ENCODE data around the gene ABCA2.
"Not testable (repeated sequence)": the region's sequence is repeated elsewhere in the genome, so short reads cannot be mapped to it uniquely, and the experiment has no call there.

The ABCA2 gene

DNA sequence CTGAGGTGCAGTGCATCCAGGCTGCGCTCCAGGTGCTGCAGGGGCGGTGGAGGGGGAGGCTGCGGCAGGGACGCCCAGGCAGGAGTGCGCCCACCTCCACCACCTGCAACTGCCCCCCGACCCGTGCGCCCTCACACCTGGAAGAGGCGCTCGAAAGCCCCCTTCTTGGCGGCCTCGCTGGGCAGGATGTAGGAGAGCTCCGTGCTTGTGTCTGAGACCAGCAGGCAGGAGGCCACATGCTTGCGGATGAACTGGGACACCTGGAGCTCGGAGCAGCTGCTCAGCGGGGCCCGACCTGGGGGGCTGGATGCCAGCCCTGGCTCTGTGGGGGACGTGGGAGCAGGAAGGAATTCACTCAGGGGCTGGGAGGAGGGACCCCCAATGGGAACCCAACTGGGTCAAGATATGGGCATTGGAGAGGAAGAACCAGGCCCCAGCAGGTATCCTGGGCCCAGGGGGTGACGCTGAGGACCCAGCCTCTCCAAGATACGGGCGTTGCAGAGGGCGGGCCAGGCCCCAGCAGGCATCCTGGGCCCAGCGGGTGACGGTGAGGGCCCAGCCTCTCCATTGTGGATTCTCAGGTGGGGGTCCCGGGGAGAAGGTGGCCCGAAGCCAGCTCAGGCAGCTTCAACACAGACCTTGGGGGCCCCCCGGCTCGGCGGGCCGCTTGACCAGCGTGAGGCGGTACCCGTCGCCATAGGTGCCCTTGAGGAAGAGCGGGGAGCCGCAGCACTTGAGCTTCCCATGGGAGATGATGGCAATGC is 13.1 kb downstream of the ABCA2 start:
- no peak for DNase-seq (ENCODE audit: low read depth, low spot score)

DNA sequence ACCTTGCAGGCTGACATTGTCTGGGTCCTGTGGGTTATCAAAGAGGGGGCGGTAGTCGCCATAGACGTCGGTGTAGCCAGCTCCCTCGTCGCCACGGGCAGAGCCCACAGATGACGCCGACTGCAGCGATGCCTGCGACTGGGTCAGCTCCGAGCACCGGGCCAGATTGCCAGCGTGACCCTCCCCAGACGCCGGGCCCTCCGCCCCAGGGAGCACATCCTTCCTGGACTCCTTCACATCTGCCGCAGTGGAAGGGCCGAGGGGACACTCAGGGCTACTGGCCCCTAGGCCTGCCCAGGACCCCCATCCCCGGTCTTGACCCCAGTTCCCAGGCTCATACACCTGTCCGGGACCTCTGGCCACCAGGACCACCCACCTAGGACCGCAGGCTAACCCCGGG is 13.9 kb downstream of the ABCA2 start:
- DNase-seq (ENCODE audit: low read depth, low spot score), result no peak

DNA sequence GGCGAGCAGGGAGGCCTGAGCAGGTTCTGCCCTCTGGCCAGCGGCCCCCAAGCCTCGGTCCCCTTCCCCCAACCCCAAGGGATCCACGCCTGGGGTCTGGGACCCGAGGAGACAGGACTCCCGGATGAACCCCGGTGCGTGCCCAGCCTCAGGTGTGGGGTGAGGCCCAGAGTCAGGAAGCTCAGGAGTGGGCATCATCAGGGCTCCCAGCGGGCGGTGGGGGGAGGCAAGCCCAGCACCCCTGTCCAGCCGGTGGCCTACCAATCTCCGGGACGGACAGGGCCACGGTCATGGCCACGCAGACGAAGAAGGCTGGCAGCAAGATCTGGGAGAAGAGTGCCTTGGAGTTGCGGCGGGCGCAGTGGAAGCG is 14.5 kb downstream of the ABCA2 start:
- no peak for DNase-seq (ENCODE audit: low read depth, low spot score)

DNA sequence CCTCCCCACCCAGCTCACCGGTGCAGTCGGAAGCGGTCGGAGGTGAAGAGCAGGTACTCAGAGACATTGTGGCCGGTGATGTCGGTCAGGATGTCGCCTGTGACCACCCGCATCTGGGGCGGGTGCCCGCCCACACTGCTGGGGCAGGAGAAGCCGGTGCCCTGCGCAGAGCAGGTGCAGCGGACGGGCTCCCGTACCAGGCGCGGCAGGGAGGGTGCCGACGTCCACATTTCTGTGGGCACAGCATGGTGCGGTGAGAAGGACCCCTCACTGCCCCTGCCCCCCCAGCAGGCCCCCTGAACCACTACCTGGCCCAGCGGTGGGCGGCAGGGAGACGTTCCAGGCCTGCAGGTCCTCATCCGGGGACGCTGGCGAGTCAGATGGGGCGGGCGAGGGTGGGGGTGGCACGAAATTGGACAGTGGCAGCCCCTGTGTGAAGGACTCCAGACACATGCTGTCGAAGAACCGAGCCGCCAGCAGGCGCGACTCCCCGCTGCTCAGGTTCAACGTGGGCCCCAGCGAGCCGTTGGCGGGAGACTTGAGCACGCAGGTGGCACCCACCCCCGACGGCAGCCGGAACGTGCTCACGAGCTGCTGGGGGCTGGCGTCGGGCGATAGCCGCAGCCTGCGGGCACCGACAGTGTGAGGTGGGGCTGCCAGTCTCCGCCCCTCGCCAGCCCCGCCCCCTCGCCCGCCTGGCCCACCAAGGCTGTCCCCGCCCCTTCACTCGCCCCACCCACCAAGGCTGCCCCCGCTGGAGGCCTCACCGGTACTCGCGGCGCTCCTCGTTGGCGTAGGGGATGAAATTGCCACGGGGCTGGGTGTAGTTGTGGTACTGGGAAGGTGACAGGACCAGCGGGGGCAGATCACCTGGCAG is 15.1 kb downstream of the ABCA2 start:
- no peak for DNase-seq (ENCODE audit: low read depth, low spot score)

DNA sequence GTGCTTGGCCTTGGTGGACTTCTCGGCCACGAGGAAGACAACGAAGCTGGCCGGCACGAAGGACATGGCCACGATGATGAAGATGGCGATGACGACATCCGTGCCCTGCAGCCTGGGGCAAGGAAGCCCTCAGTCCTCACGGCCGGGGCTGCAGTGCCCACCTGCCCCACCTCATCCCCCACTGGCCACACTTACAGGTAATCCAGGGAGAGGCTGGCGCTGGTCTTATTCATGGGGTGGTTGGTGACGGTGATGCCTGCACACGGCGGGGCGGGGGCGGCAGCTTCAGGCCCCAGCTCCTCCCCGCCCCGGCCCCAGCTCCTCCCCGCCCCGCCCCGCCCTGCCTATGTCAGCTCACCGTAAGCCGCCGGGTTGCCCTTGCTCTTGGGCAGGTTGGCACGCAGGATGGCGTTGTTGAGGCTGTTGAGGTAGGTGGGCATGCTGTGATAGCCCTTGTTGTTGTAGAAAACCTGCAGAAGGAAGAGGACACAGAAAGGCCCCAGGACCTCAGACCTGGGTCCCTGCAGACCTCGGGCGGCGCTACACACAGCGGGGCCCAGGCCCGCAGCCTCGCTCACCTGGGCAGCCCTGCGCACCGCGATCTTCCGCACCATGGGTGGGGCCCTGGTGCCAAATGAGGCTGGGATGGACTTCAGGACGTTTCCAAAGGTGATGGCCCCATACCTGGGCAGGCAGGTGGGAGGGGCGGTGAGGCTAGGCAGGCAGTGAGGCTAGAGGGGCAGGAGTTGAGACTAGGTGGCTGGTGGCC is 15.9 kb downstream of the ABCA2 start:
- no peak for DNase-seq (ENCODE audit: low read depth, low spot score)

DNA sequence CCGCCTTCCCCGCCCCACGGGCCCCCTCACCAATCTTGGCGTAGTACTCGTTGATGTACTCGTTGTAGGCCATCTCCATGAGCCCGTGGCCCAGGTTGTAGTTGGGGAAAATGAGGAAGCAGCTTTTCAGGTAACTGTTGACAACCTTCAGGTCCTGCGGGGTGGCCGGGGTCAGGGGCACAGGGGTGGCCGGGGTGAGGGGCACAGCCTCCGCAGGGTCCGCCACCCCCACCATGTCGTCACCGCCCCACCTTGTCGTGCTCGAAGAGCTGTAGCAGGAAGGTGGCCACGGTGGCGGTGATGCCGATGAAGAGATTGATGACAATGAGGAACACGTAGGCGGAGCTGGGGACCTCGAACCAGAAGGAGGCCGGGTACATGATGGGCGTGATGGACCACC is 16.9 kb downstream of the ABCA2 start:
- no peak for DNase-seq (ENCODE audit: low read depth, low spot score)

DNA sequence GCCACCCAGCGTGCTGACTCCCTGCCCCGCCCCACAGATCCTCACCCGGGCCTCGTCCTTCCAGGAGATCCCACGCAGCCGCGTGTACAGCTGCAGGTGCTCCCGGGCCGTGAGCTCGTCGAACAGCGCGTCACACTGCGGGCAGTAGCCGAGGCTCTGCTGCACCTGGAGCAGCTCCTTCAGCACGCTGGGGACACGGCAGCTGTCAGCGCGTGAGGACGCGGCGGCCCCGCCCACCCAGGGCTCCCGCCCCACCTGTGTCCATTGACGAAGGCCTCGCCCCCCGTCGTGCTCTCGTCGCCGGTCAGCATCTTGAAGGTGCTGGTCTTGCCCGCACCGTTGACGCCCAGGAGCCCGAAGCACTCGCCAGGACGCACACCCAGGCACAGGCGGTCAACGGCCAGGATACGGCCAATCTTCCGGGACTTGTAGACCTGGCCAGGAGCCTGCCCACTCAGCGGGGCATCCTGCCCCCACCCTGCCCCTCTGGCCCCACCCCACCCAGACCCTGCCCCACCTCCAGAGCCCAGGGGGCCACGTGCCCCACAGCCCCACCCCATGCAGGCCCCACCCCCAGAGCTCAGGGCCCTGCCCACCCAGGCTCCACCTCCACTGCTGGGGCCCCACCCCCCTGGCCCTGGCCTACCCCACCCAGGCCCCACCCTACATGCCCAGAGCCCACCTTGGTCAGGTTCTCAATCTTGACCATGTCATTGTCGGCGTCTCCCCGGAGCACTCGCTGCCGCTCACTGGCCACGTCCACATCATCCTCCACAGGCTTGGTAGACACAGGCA is 17.9 kb downstream of the ABCA2 start:
- no peak for DNase-seq (ENCODE audit: low read depth, low spot score)

DNA sequence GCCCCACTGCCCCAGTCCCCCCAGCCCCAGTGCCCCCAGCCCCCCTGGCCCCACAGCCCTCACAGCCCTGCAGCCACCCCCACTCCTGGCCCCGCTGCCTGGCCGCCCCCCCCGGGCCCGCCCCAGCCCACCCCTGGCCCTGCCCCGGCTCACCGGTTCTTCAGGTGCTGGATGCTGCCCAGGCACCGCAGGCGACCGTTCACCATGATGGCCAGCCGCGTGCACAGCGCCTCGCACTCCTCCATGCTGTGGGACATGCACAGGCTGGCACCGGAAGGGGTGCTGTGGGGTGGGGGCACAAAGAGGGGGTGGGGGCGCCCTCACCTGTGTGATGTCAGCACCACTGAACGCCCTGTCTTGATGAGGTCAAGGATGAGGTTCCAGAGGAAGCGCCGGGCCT is 18.8 kb downstream of the ABCA2 start:
- no peak for DNase-seq (ENCODE audit: low read depth, low spot score)

DNA sequence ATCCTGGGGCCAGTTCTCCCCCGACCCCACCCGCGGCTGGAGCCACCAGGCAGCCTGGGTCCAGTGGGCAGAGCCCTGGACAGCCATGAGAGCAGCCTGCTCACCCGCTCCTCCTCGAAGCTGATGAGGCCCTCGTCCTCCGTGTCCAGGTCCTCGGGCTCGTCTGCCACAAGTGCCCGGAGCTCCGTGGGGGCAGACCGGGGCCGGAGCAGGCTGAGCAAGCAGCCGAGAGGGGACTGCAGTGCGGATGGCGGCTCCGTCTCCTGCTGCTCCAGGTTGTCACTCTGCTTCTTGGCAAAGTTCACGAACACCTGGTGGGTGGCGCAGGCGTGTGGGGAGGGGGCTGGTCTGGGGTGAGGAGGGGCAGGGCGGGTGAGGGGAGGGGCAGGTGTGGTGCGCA is 19.7 kb downstream of the ABCA2 start:
- DNase-seq (ENCODE audit: low read depth, low spot score), result no peak

DNA sequence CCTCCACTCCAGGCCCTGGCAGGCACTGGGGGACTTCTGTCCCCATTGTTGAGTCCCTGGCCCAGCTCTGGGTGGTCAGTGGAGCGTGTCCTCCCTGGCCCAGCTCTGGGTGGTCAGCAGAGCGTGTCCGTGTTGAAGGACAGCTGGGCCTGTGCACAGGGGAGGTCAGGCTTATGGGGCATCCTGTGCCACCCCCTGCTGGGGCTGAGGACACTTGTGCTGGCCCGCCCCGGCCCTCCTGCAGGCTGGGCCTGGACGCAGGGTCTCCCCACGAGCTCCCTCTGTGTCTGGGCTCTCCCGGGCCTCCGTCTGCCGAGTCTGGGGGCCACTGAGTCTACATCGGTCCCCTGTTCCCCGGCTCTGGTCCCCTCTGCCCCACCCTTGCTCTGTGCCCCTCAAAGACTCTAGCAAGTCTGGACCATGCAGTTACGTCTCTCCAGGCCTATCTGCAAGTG is 20.2 kb downstream of the ABCA2 start:
- no peak for DNase-seq (ENCODE audit: low read depth, low spot score)

DNA sequence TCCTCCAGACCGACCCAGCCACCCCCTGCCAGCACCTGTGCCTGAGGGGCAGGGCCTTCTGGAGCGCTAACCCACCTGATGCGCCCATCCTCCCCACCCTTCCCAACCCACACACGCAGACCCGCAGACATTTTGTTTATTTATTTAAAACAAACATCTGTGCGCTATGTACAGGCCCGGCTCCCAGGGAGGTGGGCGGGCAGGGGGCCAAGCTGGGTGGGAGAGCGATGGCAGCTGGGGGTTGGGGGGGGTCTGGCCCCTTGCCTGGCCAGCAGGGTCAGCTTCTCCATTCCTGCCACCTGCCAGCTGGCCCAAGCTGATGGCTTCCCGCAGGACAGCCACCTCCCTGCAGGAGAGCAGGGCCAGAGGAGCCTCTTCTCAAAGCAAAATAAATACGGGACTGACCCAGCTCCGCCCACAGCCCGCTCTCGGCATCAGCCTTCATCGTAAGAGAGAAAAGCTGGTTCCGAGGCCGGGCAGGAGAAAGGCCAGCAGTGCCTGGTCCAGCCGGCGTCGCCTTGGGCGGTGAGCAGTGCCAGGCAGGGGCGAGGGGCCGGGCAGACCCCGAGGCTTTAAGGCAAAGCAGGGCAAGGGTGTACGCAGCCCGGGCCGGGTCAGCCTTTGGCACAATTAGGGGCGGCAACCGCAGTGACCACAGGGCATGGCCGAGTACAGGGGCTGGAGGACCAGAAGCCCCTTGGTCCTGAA is 20.8 kb downstream of the ABCA2 start:
- DNase-seq (ENCODE audit: low read depth, low spot score), result no peak

DNA sequence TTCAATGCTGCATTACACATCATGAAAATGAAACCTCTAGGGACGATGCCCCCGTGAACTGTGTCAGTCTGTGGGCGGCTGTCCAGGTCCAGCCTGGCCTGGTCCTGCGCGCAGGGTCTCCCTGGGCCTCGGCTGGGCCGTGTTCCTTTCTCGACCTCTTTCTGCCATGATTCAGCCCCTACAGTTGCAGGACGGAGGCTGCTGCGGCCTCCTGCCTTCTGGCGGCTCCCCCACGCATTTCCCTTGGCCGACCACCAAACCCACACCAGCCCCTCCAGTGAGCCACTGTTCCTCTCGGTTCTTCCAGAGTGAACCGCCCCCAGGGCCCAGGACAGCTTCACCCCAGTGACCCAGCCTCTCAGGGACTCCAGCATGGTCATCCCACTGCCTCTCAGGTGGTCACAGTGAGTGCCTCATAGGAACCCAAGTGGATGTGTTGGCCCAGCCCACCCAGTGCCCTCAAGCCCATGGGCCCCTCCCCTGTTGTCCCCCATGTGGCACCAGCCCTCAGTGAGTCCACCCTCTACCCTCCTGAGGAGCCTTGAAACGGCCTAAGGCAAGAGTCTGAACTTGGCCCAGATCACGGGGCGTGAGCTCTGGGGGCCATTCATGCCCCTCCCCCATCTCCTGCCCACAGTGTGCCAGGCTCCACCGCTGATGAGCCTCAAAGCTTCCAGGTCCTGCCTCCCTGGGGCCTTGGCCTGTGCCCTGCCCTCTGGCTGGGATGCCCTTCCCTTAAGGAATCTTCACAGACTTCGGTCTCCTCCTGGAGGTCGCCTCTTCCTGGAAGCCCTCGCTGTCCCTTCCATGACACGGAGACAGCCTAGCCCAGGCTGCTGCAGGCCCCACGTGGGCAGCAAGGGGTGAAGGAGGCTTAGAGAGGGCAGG is 21.7 kb downstream of the ABCA2 start:
- DNase-seq (ENCODE audit: low read depth, low spot score), result no peak

DNA sequence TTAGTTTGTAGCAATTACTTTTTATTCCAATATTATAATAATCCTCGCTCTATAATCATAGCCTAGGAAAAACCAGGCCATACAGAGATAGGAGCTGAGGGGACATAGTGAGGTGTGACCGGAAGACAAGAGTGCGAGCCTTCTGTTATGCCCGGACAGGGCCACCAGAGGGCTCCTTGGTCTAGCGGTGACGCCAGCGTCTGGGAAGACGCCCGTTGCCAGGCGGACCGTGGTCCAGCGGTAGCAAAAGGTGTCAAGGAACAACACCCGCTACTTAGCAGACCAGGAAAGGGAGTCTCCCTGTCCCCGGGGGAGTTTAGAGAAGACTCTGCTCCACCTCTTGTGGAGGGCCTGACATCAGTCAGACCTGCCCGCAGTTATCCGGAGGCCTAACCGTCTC is 23.8 kb downstream of the ABCA2 start:
- not testable (repeated sequence) for DNase-seq (ENCODE audit: low read depth, low spot score)

DNA sequence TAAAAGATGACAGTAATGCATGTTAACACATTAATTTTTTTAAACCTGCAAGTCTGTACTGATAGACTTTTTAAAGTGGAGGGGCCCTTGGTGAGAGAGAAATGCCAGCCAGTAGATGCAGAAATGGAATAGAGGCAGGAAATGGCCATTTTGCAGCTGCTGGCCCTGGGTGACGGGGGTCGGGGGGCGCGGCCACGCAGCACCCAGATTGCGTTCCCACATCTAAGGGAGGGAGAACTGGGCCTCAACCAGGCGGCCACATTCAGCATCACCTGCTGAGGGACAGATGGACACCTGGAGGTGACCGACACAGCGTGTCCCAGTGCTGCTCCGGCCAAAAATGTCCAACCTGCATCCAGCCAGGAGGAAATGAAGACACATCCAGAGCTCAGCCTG is 25.4 kb downstream of the ABCA2 start:
- no peak for DNase-seq (ENCODE audit: low read depth, low spot score)

DNA sequence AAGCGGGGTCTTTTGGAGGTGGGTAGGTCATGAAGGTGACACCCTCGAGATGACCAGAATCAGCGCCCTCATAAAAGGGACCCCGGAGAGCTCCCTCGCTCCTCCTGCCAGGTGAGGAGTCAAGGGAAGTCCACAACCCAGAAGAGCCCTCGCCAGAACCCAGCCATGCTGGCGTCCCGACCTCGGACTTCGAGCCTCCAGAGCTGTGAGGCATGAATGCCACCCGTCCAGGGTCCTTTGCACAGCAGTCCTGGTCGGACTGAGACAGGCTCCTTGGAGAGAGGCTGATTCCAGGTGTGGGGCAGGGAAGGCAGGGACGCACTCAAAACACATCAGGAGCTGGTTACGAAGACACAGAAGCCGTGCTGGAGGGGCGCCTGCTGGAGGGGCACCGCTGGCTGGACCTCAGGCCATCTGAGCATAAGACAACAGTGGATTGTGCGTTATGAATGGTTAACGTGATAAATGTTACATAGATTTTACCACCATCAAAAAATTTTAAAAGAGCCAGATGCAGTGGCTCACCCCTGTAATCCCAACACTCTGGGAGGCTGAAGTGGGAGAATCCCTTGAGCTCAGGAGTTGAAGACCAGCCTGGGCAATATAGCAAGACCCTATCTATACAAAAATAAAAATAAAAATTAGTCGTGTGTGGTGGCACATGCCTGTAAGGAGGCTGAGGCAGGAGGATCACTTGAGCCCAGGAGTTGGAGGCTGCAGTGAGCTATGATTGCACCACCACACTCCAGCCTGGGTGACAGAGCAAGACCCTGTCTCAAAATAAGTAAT is 26.0 kb downstream of the ABCA2 start:
- no peak for DNase-seq (ENCODE audit: low read depth, low spot score)

DNA sequence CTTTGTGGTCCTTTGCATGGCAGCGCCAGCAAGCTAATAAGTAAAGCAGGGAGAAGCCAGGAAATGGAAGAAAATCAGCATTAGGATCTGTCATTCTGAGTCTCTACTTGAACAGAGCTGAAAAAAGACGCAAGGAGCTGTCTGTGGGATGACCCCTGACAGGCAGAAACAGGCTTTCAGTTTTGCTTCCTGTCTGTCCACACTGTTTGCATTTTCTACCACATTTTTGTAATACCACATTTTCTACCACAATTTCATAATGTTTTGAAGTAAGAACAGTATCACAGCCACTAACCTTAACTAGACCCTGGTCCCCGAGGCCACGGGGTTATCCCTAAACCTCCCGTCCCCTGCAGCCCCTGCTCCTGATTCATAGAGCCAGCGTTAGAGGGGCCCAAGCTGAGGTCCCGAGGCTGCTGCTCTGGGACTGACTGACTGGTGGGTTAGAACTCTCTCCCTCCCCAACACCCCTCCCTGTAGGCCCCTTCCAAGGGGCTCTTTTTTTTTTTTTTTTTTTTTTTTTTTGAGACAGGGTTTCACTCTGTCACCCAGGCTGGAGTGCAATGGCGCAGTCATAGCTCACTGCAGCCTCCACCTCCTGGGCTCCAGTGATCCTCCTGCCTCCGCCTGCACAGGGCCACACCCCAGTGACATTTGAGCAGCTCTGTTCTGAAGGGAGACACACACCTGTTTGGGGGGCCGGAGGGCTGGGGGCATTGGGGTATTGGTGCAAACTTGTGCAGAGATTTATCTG is 27.7 kb downstream of the ABCA2 start:
- DNase-seq (ENCODE audit: low read depth, low spot score), result no peak

DNA sequence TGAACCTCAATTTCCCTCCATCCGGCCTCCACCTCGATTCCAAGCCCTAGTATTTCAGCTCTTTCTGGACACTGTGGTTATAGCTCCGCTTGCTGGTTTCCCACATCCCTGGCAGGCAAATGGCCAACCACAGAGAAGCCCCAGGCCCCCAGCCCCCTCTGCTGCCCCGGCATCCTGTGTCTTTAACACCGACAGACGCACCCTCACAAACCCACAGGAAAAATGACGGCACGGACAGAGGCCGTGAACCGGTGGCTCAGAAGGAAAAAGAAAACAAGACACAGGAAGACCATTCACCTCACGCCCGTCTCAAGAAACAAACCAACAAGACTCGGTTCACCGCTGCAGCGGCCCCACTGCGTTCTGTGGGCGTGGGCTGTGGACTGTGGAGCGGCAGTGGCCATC is 30.2 kb downstream of the ABCA2 start:
- no peak for DNase-seq (ENCODE audit: low read depth, low spot score)

DNA sequence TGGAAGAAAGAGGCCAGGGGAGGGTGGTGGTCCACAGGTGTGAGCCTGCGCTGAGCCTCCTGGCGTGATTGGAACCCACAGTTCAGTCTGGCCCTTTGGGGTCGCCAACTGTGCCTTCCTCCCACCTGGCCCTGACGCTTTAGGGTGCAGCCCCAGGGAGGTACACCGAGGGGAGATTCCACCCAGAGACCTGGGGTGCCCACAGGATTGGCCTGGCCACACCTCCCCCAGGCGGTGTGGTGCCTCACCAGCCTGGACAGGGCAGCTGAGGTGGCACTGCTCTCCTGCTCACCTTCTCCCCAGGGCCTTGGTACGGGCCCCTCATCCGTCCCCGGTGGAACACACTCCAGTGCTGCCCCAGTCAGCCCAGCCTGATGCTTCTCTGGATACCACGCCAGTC is 30.7 kb downstream of the ABCA2 start:
- DNase-seq (ENCODE audit: low read depth, low spot score), result no peak

Data from ELF-1 (cell line).